H1 (cell line): ENCODE data around the gene PIK3CG. TPM values are rescaled to one million over a fixed set of nuclear protein-coding genes. Genes with fewer than 3 reads are reported as not detected.

Experiments
- CTCF ChIA-PET: fragments of 300-600 bp; sonication (Branson Sonifier 250); formaldehyde crosslinking; loops from one replicate; lab custom pipeline; 2021; ENCODE audit not compliant: partially characterized antibody; lab: Charles Lee
- POLR2A ChIA-PET: fragments of 300-600 bp; sonication (Branson Sonifier 250); formaldehyde crosslinking; loops from one replicate; lab custom pipeline; 2021; ENCODE audit warnings: inconsistent platforms; ENCODE audit not compliant: partially characterized antibody; lab: Charles Lee
- DNase-seq, 2 experiments: peaks; one replicate each; pipeline versions ENCODE4 v3.0.0 to v3.0.0-alpha.2; 2010 to 2022; ENCODE audit warnings: low spot score in 2 of 2, low read depth in 1 of 2, mixed read lengths in 1 of 2
- FAIRE-seq: peaks from 2 replicates; lab custom pipeline; 2011; peaks lifted over from hg19 to GRCh38; lab: Jason Lieb, UNC
- H2AFZ ChIP-seq: 2 replicates; pipeline ENCODE4 v1.8.1; 2012; ENCODE audit warnings: low read length, inconsistent platforms
- H2AK5ac ChIP-seq: 2 replicates; pipeline ENCODE4 v1.6.1; 2013; ENCODE audit warnings: low read depth, low read length
- H2BK120ac ChIP-seq: replicated peaks from 2 replicates; pipeline ENCODE3; 2013; ENCODE audit warnings: low read depth, low read length, inconsistent platforms
- H2BK12ac ChIP-seq: 2 replicates; pipeline ENCODE4 v1.6.1; 2013; ENCODE audit warnings: low read depth, low read length
- H2BK15ac ChIP-seq: 2 replicates; pipeline ENCODE4 v1.6.1; 2013; ENCODE audit warnings: low read length
- H2BK20ac ChIP-seq: 2 replicates; pipeline ENCODE4 v1.6.1; 2013; ENCODE audit warnings: low read length
- H2BK5ac ChIP-seq: 2 replicates; pipeline ENCODE4 v1.6.1; 2013; ENCODE audit warnings: low read depth, low read length
- H3K14ac ChIP-seq: 2 replicates; pipeline ENCODE4 v1.6.1; 2013; ENCODE audit warnings: inconsistent platforms; ENCODE audit not compliant: insufficient read length
- H3K18ac ChIP-seq: 2 replicates; pipeline ENCODE4 v1.6.1; 2013; ENCODE audit warnings: low read length; ENCODE audit errors: extremely low read depth
- H3K23ac ChIP-seq: 2 replicates; pipeline ENCODE4 v1.6.1; 2013; ENCODE audit warnings: inconsistent platforms; ENCODE audit not compliant: insufficient read length
- H3K23me2 ChIP-seq: 2 replicates; pipeline ENCODE4 v1.6.1; 2013; ENCODE audit warnings: low read depth, low read length
- H3K27ac ChIP-seq: 2 replicates; pipeline ENCODE4 v1.6.1; 2011; ENCODE audit warnings: low read depth, low read length, inconsistent platforms
- H3K27me3 ChIP-seq, 4 experiments: replicated peaks in 1 of 4; 1 replicate in 1 of 4; 2 replicates in 3 of 4; pipeline versions ENCODE4 v1.6.1 to v1.8.1; 2011 to 2013; ENCODE audit warnings: low read length in 3 of 4, mild to moderate bottlenecking in 3 of 4, inconsistent platforms in 2 of 4, mixed read lengths in 2 of 4, moderate library complexity in 1 of 4; ENCODE audit not compliant: control insufficient read depth in 3 of 4, insufficient read depth in 3 of 4; ENCODE audit errors: extremely low read depth in 1 of 4
- H3K36me3 ChIP-seq, 4 experiments: 2 replicates each; pipeline versions ENCODE4 v1.6.1 to v1.8.1; 2011 to 2013; ENCODE audit warnings: mild to moderate bottlenecking in 4 of 4, low read length in 3 of 4, moderate library complexity in 2 of 4, control low read depth in 1 of 4, inconsistent platforms in 1 of 4; ENCODE audit not compliant: insufficient read depth in 4 of 4, control insufficient read depth in 2 of 4
- H3K4ac ChIP-seq: replicated peaks from 2 replicates; pipeline ENCODE3; 2013; ENCODE audit warnings: low read length, low read depth, mixed read lengths, inconsistent platforms; ENCODE audit not compliant: insufficient read length
- H3K4me1 ChIP-seq, 4 experiments: replicated peaks in 1 of 4; 1 replicate in 1 of 4; 2 replicates in 3 of 4; pipeline versions ENCODE4 v1.6.1 to v1.8.1; 2011 to 2013; ENCODE audit warnings: low read length in 3 of 4, inconsistent platforms in 2 of 4, mixed read lengths in 1 of 4; ENCODE audit not compliant: insufficient read depth in 4 of 4, control insufficient read depth in 3 of 4
- H3K4me2 ChIP-seq, 2 experiments: 2 replicates each; pipeline versions ENCODE4 v1.6.1 to v1.8.1; 2011 to 2013; ENCODE audit warnings: low read depth in 2 of 2, low read length in 2 of 2, control low read depth in 1 of 2, inconsistent platforms in 1 of 2, mild to moderate bottlenecking in 1 of 2; ENCODE audit not compliant: insufficient read depth in 1 of 2
- H3K4me3 ChIP-seq, 4 experiments: fragments of 200-600, 300-600 bp in 1 of 4; sonication (generic), shearing (Covaris generic), sonication (Bioruptor Twin) in 1 of 4; 2 replicates each; pipeline versions ENCODE4 v1.5.1 to v1.8.1; 2011 to 2016; ENCODE audit warnings: low read length in 4 of 4, low read depth in 3 of 4, control low read depth in 2 of 4, inconsistent platforms in 2 of 4, mild to moderate bottlenecking in 2 of 4, mixed read lengths in 1 of 4, moderate library complexity in 1 of 4; ENCODE audit not compliant: insufficient read depth in 2 of 4; ENCODE audit errors: extremely low read depth in 1 of 4
- H3K56ac ChIP-seq: replicated peaks from 2 replicates; pipeline ENCODE3; 2013; ENCODE audit warnings: low read depth, mild to moderate bottlenecking, mixed read lengths, low read length, inconsistent platforms; ENCODE audit not compliant: insufficient read length
- H3K79me1 ChIP-seq: 2 replicates; pipeline ENCODE4 v1.6.1; 2013; ENCODE audit warnings: low read depth, low read length, control low read depth
- H3K79me2 ChIP-seq, 2 experiments: 2 replicates each; pipeline versions ENCODE4 v1.6.1 to v1.8.1; 2012 to 2013; ENCODE audit warnings: low read length in 2 of 2, mild to moderate bottlenecking in 2 of 2, inconsistent platforms in 1 of 2; ENCODE audit not compliant: insufficient read depth in 2 of 2, control insufficient read depth in 1 of 2
- H3K9ac ChIP-seq, 4 experiments: replicated peaks in 1 of 4; 1 replicate in 1 of 4; 2 replicates in 3 of 4; pipeline versions ENCODE4 v1.6.1 to v1.8.1; 2011 to 2013; ENCODE audit warnings: low read depth in 3 of 4, low read length in 3 of 4, control low read depth in 2 of 4, mild to moderate bottlenecking in 2 of 4, moderate library complexity in 2 of 4, inconsistent platforms in 1 of 4; ENCODE audit errors: extremely low read depth in 1 of 4
- H3K9me3 ChIP-seq, 2 experiments: 2 replicates each; pipeline versions ENCODE4 v1.6.1 to v1.8.1; 2012 to 2013; ENCODE audit warnings: mild to moderate bottlenecking in 2 of 2, moderate library complexity in 2 of 2, control low read depth in 1 of 2, inconsistent platforms in 1 of 2, low read depth in 1 of 2, low read length in 1 of 2, mixed read lengths in 1 of 2; ENCODE audit not compliant: insufficient read depth in 2 of 2
- H4K20me1 ChIP-seq, 2 experiments: replicated peaks in 1 of 2; 2 replicates each; pipeline versions ENCODE3 to v1.8.1; 2011 to 2013; ENCODE audit warnings: inconsistent platforms in 2 of 2, low read length in 2 of 2, mild to moderate bottlenecking in 1 of 2; ENCODE audit not compliant: insufficient read depth in 2 of 2, control insufficient read depth in 1 of 2
- H4K5ac ChIP-seq: 2 replicates; pipeline ENCODE4 v1.6.1; 2013; ENCODE audit warnings: low read length, low read depth, mixed read lengths, inconsistent platforms; ENCODE audit not compliant: insufficient read length
- H4K8ac ChIP-seq: 2 replicates; pipeline ENCODE4 v1.8.0; 2013; ENCODE audit warnings: mild to moderate bottlenecking, moderate library complexity, low read length, inconsistent platforms; ENCODE audit not compliant: insufficient read depth; ENCODE audit errors: extremely low read depth
- H4K91ac ChIP-seq: replicated peaks from 2 replicates; pipeline ENCODE3; 2013; ENCODE audit warnings: low read length, mixed read lengths, inconsistent platforms; ENCODE audit not compliant: insufficient read length
- CEBPB ChIP-seq: IDR thresholded peaks from 2 replicates; pipeline ENCODE4 v1.6.1; 2012; ENCODE audit warnings: low read depth, low read length
- EZH2 ChIP-seq: fragments of 200-600 bp; sonication (generic); IDR thresholded peaks from 2 replicates; pipeline ENCODE4 v1.7.1; 2012; ENCODE audit warnings: low read depth, mild to moderate bottlenecking, moderate library complexity, low read length, inconsistent platforms; ENCODE audit not compliant: severe bottlenecking
- GABPA ChIP-seq: IDR thresholded peaks from 2 replicates; pipeline ENCODE4 v1.6.1; 2011; ENCODE audit warnings: mild to moderate bottlenecking, low read length, moderate library complexity, borderline replicate concordance; ENCODE audit not compliant: insufficient read depth
- HDAC6 ChIP-seq: IDR thresholded peaks from one replicate; pipeline ENCODE4 v1.7.1; 2012; ENCODE audit warnings: low read depth, mild to moderate bottlenecking, inconsistent platforms, low read length, moderate library complexity
- MAFK ChIP-seq: IDR thresholded peaks from 2 replicates; pipeline ENCODE4 v1.6.1; 2012; ENCODE audit warnings: low read depth, mild to moderate bottlenecking, improper control_type of control experiment, low read length
- PHF8 ChIP-seq: fragments of 200-600 bp; sonication (generic); conservative IDR thresholded peaks from 2 replicates; pipeline ENCODE4 v1.7.1; 2012; ENCODE audit warnings: low read depth, mild to moderate bottlenecking, inconsistent platforms, low read length, moderate library complexity
- POLR2A ChIP-seq, 2 experiments: IDR thresholded peaks; 1 replicate in 1 of 2; 2 replicates in 1 of 2; pipeline ENCODE4 v1.6.1; 2011; ENCODE audit warnings: low read depth in 2 of 2, low read length in 2 of 2, mild to moderate bottlenecking in 2 of 2; ENCODE audit errors: control extremely low read depth in 1 of 2
- POU5F1 ChIP-seq: IDR thresholded peaks from 2 replicates; pipeline ENCODE4 v1.6.1; 2011; ENCODE audit warnings: low read depth, mild to moderate bottlenecking, low read length, moderate library complexity
- SIN3A ChIP-seq, 2 experiments: IDR thresholded peaks in 1 of 2; conservative IDR thresholded peaks in 1 of 2; 2 replicates each; pipeline ENCODE4 v1.6.1; 2011 to 2012; ENCODE audit warnings: low read length in 2 of 2, improper control_type of control experiment in 1 of 2, low read depth in 1 of 2, mild to moderate bottlenecking in 1 of 2
- WGBS, 2 experiments: shearing (Covaris generic) in 1 of 2; methylation state at CpG; one replicate each; pipeline versions ENCODE4 v1.1.6 to v1.1.7; 2013 to 2015; ENCODE audit warnings: low lambda C conversion rate in 2 of 2, mixed read lengths in 2 of 2, inconsistent platforms in 1 of 2, low coverage in 1 of 2, missing lambda C conversion rate in 1 of 2; ENCODE audit not compliant: insufficient replicate concordance in 2 of 2, insufficient coverage in 1 of 2, insufficient read length in 1 of 2; ENCODE audit errors: extremely low coverage in 1 of 2, missing lambda C conversion rate in 1 of 2; 5-methylcytosine and 5-hydroxymethylcytosine counted together
- polyA plus RNA-seq, 7 experiments: library from polyadenylated mRNA; depleted of rRNA in 3 of 7; stranded (reverse) in 5 of 7; unstranded in 2 of 7; fragments of >200 nt in 5 of 7; fragments of 200-250 nt in 2 of 7; gene quantifications; 1 replicate in 5 of 7; 2 replicates in 1 of 7; 4 replicates in 1 of 7; pipeline versions ENCODE4 v1.2.1 to v1.2.3, GENCODE V29; 2011 to 2013; ENCODE audit warnings: missing spikeins in 2 of 7, mixed read lengths in 2 of 7
- total RNA-seq: library from RNA; stranded (reverse); fragmentation: NEBNext Ultra II Directional; extraction: Animal tissue kit (Norgen Biotek cat#: 25700); gene quantifications from 2 replicates; pipeline ENCODE4 v1.2.1, GENCODE V29; 2021

Gene PIK3CG
- total and polyA plus RNA-seq, 2 of the 8 experiments (the other 6 are each of a cell fraction or from before 2014, with no cell fraction given) = not detected

GRCh38 chr7:106893591-106893990, 28.5 kb downstream of the PIK3CG start:
- H2BK12ac ChIP-seq = no peak overlapping the region
- no peaks in the 10 kb centered on the region for H3K79me1 ChIP-seq
- H2BK120ac ChIP-seq = no peak overlapping the region
- no peaks in the 10 kb centered on the region for H4K20me1 ChIP-seq
- no peak overlapping the region for H3K4ac ChIP-seq
- H4K91ac ChIP-seq = no peak overlapping the region
- no peaks in the 10 kb centered on the region for H3K27me3 ChIP-seq
- no peak overlapping the region for H4K8ac ChIP-seq
- H2BK20ac ChIP-seq = no peak overlapping the region
- no peak overlapping the region for H2AK5ac ChIP-seq
- no peaks in the 10 kb centered on the region for H3K36me3 ChIP-seq
- WGBS, 2 experiments = 83% methylated on average over 2 of the region's 2 CpGs; no CpG with 5 or more reads in 1 of the 2 experiments
- FAIRE-seq (no peak), DNase-seq (no peak)
- H3K4me3 ChIP-seq = no peak overlapping the region
- ChIA-PET POLR2A (no interaction called here), CTCF (interaction anchor here (0.7 to 1.3 kb wide), 4 partner anchors 9 to 257 kb away, joined by 3 to 6 read pairs (median 4); no protein-coding TSS in a partner anchor)
- H2BK5ac ChIP-seq = no peak overlapping the region
- TF ChIP-seq CEBPB (no peak), GABPA (no peak), EZH2 (no peak), POU5F1 (no peak), HDAC6 (no peak), POLR2A (IDR thresholded peaks at IDR 0.05; ENCODE audit: control extremely low read depth in 1 of 2, low read depth in 2 of 2, low read length in 2 of 2) (no peak), PHF8 (no peak), SIN3A (conservative IDR thresholded peaks at IDR 0.05 in 1 of 2, IDR thresholded peaks at IDR 0.05 in 1 of 2; ENCODE audit: low read depth in 1 of 2, low read length in 2 of 2) (no peak), MAFK (no peak)
- H3K9ac ChIP-seq = no peak overlapping the region
- no peak overlapping the region for H3K27ac ChIP-seq
- no peaks in the 10 kb centered on the region for H3K79me2 ChIP-seq
- H3K4me2 ChIP-seq = no peak overlapping the region
- H3K23ac ChIP-seq = no peak overlapping the region
- H3K23me2 ChIP-seq = no peaks in the 10 kb centered on the region; the same call in 1 of the 2 replicates
- no peak overlapping the region for H2AFZ ChIP-seq
- H4K5ac ChIP-seq = no peak overlapping the region
- H2BK15ac ChIP-seq = no peak overlapping the region
- no peaks in the 10 kb centered on the region for H3K9me3 ChIP-seq
- H3K18ac ChIP-seq = no peak overlapping the region
- no peak overlapping the region for H3K14ac ChIP-seq
- peaks cover 0 to 3% (median under 1%) of the 10 kb centered on the region in 4 experiments; a peak in 1 of 7 replicates for H3K4me1 ChIP-seq
- H3K56ac ChIP-seq = no peak overlapping the region
